Retina (tissue), 1 donor: ENCODE results near the gene ACADM.
"Not testable (repeated sequence)": the region's sequence is repeated elsewhere in the genome, so short reads cannot be mapped to it uniquely, and the experiment has no call there.

Source experiments
- DNase-seq: peaks from one replicate; pipeline ENCODE4 v3.0.0-alpha.2; 2016

The ACADM gene

GRCh38 chr1:75796376-75797272, 72.1 kb downstream of the ACADM start, which contains the start of gene MSH4:
Gene MSH4 (plus strand): TSS chr1:75796882. CDS start chr1:75796986, 104 bp downstream.
- DNase-seq: no peak

- no peak for DNase-seq
These were observed 72.7 kb downstream of the ACADM start for GRCh38 chr1:75797273-75797588.

GRCh38 chr1:75797606-75798216, 73.2 kb downstream of the ACADM start:
- DNase-seq: no peak

GRCh38 chr1:75801480-75801879, 77.0 kb downstream of the ACADM start:
- not testable (repeated sequence) for DNase-seq

- no peak for DNase-seq
These were observed 84.4 kb downstream of the ACADM start for GRCh38 chr1:75808921-75809320.

- not testable (repeated sequence) for DNase-seq
These were observed 85.6 kb downstream of the ACADM start for GRCh38 chr1:75810113-75810512.

- DNase-seq: no peak
These were observed 86.9 kb downstream of the ACADM start for GRCh38 chr1:75811211-75811981.

GRCh38 chr1:75812065-75812464, 87.6 kb downstream of the ACADM start:
- DNase-seq: no peak
